Measurements from ENCODE around the gene SGK1. TPM values are rescaled to one million over a fixed set of nuclear protein-coding genes. Genes with fewer than 3 reads are reported as not detected.

Gene SGK1
- 29.2 TPM for polyA plus RNA-seq (ENCODE audit: insufficient read length)

GRCh38 chr6:134317471-134318131 is at the start of gene SGK1:
Gene SGK1, minus strand, starts transcription at chr6:134318112. Its CDS starts 652 bp downstream, at chr6:134317460.
- DNase-seq: peak; percentile 37

GRCh38 chr6:134363323-134364039 is 45.6 kb upstream of the SGK1 start:
- DNase-seq: no peak

GRCh38 chr6:134361011-134361410 is 43.1 kb upstream of the SGK1 start:
- DNase-seq: no peak

- DNase-seq: no peak
Measured at GRCh38 chr6:134359302-134359701, 41.4 kb upstream of the SGK1 start.

GRCh38 chr6:134358320-134358719 is 40.4 kb upstream of the SGK1 start:
- DNase-seq: no peak

- no peak for DNase-seq
Measured at GRCh38 chr6:134357022-134357487, 39.1 kb upstream of the SGK1 start.

- DNase-seq: no peak
Measured at GRCh38 chr6:134356405-134356804, 38.5 kb upstream of the SGK1 start.

GRCh38 chr6:134352786-134353480 is 35.0 kb upstream of the SGK1 start:
- DNase-seq: no peak

GRCh38 chr6:134351615-134352474 is 33.9 kb upstream of the SGK1 start:
- DNase-seq: no peak

GRCh38 chr6:134347885-134348805 is 30.2 kb upstream of the SGK1 start:
- no peak for DNase-seq

GRCh38 chr6:134346932-134347545 is 29.1 kb upstream of the SGK1 start:
- no peak for DNase-seq

GRCh38 chr6:134345789-134346188 is 27.9 kb upstream of the SGK1 start:
- peak; percentile 52 for DNase-seq

- DNase-seq: no peak
Measured at GRCh38 chr6:134343066-134343465, 25.2 kb upstream of the SGK1 start.

GRCh38 chr6:134341999-134342567 is 24.2 kb upstream of the SGK1 start:
- DNase-seq: no peak

- no peak for DNase-seq
Measured at GRCh38 chr6:134340179-134340975, 22.5 kb upstream of the SGK1 start.

GRCh38 chr6:134339216-134339615 is 21.3 kb upstream of the SGK1 start:
- DNase-seq: no peak

- no peak for DNase-seq
Measured at GRCh38 chr6:134331256-134331655, 13.3 kb upstream of the SGK1 start.

GRCh38 chr6:134330555-134330954 is 12.6 kb upstream of the SGK1 start:
- no peak for DNase-seq

GRCh38 chr6:134328792-134329191 is 10.9 kb upstream of the SGK1 start:
- no peak for DNase-seq

- no peak for DNase-seq
Measured at GRCh38 chr6:134328138-134328537, 10.2 kb upstream of the SGK1 start.
